ENCODE data around the gene EGFL8. TPM values are rescaled to one million over a fixed set of nuclear protein-coding genes. Genes with fewer than 3 reads are reported as not detected.

Gene EGFL8
- total RNA-seq, result 1.4 and 1.5 TPM in 2 replicates

DNA sequence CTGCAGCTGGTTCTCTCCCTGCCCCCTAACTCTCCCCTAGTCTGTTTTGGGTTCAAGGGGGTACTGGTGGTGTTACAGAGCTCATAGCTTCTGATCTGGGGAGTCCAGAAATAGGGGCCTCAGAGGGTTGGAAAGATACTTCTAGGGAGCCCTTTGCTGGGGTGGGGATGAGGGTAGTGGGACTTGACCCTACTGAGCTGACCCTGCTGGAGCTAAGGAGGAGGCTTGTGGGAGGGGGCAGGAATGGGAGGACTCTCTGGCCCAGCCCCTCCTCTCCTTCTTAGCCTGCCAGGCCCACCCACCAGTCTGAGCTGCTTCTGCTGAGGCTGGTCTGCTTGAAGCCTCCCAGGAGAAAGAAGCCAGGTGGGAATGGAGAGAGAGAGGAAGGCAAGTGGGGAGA, at the start of gene EGFL8:
Gene EGFL8, plus strand, starts transcription at position 301 of the 400 bp plus-strand sequence. CDS start 1,571 bp downstream, outside the sequence.

DNA sequence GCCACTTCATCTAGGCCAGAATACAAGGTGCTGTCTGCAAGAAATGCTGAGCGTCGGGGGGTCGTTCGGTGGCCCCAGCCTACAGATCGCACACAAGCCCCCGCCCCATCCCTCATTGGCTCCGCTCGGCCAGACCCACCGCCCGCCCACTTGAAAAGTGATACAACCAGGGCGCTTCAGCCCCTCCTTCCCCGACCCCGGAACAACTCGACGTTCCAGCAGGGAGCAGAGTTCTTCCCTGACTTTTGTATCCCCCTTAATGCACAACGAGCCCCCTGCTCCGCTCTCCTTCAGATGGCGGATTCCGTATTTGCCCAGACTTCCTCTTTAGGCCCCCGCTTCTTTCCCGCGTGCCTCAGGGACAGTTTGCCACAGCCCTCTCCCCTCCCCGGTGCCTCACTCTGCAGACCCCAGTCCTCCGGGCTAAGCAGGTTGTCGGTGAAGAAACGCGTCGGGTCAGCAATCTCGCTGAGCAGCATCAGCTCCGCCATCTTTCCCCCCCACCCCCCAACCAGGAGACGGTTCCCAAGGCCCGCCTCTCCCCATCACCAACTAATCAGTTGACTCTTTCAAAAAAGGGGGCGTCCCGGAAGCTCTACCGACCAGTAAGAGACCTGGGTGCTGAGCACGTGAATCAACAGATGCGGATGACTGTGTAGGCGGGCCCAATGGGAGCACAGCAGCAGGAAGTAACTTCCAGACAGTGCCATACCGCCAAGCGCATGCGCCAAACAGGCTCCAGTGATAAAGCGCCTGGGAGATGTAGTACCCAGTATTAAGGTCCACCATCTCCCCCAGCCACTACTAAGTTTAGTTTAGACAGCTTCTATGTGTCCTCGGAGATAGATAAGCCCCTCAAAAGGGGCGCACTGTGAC, 36.4 kb upstream of the EGFL8 start, which contains the start of gene ATF6B:
Gene ATF6B, minus strand, starts transcription at position 530 of the 876 bp plus-strand sequence. Its CDS starts 39 bp downstream, at position 491.

DNA sequence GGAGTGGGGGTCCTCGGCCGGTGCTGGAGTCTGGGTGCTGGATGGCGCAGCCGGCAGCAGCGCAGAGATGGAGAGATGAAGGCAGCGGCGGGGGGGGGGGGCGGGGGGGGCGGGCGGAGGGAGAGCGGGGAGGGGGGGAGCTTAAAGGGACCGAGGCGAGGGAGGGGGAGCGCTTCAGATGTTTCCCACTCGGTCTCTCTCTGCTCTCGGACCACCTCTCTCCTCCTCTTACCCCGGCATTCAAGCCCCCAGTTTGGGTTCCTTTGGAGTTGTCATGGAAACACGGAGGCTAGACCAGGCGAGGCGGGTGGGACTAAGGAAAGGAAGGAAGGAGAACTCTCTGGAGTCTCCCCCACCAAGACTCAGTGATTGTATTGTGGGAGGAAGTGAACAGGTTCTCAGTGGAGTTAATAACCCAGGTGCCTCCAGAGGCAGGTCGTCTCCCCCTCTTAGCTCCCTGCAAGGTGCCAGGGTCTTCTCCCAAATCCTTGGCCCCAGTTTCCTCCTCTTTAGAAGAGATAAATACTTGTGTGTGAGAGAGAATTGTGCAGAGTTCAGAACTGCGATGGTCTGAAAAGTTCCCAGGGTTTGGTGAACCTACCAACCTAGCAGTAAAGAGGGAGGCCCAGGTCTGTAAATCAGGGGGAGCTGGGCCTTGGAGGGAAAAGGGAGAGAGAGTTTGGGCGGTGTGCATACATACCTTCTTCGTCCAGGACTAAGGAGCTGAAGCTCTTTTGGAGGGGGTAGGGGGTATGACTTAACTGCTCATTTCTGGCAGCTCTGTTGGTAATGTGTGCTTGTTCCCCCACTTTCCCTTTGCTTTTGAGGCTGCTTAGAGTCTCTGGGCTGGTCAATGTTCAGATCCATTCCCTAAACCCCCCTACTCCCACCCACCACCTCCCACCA, 12.3 kb upstream of the EGFL8 start, which contains the start of gene PRRT1:
Gene PRRT1, minus strand, starts transcription at position 77 of the 906 bp plus-strand sequence. CDS start 112 bp downstream, outside the sequence.

DNA sequence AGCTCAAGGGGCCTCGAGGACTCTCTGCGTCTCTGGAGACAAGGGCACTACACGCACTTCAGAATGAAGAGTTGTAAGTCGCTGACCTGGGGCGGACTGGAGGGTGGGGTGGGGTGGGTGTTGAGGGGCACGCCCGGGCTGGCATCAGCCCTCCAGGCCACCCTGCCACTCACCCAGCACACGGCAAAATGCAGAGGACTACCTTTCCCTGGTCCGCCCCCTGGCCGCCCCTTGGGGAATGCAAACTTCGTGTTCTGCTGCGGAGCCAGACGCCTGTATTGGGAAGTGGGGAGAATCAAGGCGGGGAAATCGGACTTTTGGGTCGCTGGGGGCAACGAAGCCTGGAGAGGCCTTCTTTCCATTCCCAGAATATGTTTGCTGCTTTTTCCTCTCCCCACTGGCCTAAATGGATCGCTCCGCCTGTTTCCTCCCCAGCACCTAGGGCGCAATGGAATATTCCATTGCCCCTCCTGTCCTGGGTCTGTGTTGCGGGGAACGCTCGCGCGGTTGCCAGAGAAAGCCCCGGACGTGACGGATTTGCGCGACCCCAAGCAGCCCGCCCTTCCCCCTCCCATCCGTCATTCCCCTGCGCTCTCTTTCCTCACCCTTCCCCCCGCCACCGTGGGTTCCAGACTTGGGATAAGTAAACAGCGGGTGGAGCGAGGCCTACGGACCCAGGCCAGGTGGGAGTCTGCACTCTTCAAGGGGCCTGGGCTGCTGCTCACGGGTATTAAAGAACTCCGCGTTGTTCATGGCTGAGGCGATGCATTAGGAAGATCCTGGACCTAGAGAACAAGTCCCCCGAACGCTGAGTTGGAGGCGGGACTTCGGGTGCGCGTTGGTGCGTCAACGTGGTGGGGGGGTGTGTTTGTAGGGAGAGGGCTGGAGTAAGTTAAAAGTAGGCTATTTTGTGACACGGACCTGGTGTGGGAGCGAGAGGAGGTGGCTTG, 10.6 kb upstream of the EGFL8 start, which contains the start of gene PPT2:
Gene PPT2, plus strand, starts transcription at position 578 of the 950 bp plus-strand sequence. CDS start 454 bp downstream, outside the sequence.

DNA sequence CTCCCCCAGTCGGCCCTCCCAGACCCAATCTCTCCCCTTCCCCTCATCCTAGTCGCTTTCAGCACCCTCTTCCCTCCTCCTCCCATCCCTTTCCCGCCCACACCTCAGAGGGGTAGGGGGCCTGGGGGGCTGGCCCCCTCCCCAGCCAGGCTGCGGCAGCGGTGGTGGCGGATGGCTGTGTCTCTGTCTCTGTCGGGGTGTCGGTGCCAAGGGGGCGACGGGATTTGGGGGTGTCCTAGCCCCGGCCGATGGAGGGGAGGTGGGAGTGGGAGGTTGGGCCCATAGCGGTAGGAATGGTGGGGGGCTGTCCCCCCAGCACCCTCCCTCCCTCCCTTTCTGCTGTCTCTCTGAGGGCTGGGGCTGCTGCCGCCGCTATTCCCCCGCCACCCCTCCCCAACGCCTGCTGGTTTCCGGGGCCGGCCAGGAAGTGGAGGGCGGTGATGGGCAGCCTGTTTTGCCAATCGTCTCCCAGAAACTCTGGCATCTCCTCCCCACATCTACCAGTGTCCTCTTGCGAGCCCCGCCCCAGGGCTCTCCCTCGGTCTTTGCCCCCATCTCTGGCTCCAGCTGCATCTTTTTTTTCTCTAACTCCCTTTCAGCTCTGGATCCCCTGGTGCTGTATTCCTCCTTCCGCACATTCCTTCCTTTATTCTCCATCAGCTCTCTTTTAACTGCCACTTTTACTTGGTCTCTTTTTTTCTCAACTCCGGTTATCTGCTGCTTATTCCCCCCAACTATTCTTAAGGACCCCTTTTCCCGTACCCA, 11.5 kb downstream of the EGFL8 start, which contains the start of gene AGPAT1:
Gene AGPAT1, minus strand, starts transcription at position 374 of the 765 bp plus-strand sequence. CDS start 4,588 bp downstream, outside the sequence.

DNA sequence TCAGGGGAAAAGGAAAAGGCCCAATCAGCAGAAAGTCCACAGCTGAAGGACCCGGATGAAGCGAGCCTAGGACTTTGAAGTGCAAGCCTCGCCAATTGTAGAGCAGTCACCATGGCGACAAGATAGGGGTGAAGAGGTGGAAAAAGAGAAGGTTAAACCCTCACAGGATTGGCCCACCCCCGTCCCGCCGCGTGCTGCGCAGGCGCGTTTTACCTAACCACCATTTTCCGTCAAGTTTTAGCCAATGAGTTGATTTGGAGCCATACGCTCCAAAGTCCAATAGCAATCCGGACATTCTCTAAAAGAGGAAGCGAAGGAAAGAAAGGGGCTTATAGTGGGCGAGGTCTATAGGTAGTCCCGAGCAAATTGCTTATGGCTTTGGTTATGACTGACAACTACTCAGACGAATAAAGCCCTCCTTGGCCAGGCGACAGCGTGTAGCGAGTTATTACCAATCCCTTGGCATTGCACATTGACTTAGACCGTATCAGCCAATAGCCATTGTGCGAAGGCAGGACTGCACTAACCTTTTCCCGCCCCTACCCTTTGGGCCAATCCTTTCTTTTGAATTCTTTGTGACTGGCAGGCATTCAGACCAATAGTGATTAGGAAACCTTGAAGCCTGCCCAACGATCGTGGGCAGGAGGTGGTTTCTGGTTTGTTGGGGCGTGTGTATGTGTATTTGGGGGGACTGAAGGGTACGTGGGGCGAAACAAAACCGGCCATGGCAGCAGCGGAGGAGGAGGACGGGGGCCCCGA, 13.6 kb downstream of the EGFL8 start, which contains the start of gene RNF5:
Gene RNF5, plus strand, starts transcription at position 618 of the 759 bp plus-strand sequence. Its CDS starts 107 bp downstream, at position 725.

DNA sequence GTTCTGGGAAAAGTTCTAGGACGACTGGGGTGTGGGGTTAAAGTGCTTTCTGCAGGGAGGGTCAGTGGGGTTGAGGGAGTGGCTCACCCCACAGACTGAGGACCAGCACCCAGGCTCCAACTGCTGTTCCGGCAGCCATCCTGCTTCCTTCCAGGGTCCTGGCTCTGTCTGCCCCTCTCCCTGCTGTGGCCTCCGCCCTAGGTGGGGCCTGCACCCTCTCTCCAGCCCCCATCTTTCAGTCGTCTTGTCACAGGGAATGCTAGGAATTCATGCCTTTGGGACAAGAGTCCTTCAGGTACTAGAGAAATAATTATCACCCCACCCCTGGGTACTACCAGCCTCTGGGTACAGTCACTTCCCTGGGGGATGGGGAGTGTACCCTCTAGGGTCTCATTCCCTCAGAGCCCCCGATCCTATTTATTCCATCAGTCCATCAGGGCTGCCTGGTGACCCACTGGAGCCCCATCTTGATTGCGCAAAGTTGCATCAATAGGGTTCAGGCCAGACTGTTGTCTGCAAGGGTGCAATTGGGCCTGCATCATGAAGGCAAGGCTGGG, 19.8 kb downstream of the EGFL8 start, which contains the start of gene AGER:
Gene AGER, minus strand, starts transcription at position 170 of the 557 bp plus-strand sequence. Its CDS starts 31 bp downstream, at position 139.

DNA sequence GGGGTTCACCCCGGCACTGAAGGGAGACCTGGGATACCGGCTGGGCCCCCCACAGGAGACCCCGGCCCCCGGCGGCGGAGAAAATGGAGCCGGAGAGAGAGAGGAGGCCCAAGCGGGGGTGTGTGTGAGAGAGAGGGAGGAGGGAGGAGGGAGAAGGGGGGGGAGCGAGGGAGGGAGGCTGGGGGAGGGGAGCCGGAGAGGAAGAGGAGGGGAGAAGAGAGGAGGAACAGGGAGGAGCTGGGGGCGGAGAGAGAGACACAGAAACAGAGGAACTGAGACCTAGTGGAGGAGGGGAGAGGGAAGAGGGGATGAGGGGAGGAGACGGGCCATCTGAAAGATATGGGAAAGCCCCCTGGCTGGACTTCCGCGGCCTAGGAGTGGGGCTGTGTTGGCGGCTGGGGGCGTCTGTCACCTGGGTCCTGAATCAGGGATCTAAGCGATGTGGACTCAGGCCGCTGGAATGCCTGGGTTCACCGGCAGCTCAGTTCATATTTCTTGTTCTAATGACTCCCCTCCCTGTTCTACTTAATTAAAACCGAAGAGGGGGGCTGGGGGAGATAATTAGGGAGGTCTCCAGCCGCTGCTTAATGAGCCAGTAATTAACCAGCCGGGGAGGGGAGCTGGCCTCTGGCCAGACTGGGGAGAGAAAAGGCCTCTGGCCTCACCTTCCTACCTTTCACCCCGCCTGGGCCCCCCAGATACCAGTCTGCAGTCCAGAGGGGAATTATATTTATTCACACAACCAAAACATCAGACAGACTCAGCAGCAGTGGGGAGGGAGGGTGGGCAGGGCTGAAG, 25.9 kb downstream of the EGFL8 start, which contains the start of gene PBX2:
Gene PBX2, minus strand, starts transcription at position 149 of the 798 bp plus-strand sequence. CDS start 287 bp downstream, outside the sequence.

DNA sequence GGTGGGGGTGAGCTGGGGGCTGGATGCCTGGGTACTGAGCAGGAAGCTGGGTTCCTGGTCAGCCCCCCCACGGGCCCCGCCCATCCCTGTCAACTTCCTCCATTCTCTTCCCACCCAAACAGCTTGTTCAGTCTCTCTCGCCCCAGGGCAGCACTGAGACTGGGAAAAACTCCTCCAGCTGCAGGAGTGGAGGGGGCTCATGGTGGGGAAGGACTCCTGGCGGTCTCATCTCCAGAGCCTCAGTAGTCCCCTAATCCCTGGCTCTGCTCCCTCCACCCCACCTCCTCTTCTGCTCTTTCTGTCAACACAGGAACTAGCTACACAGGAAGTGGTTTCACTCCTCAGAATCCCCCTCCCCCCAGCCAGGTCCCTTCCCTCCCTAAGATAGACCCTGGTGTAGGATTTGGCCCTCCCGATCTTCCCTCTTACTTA, 28.2 kb downstream of the EGFL8 start, which contains the start of gene GPSM3:
Gene GPSM3, minus strand, starts transcription at position 36 of the 432 bp plus-strand sequence. CDS start 130 bp downstream, outside the sequence.

Other genes starting within 250 kb of the EGFL8 start
- 1.7 and 4.7 TPM in 2 replicates for gene C2, start 236.9 kb upstream of the EGFL8 start, total RNA-seq
- gene CFB, start 218.5 kb upstream of the EGFL8 start, total RNA-seq, result 49.7 and 81.0 TPM in 2 replicates
- 78.7 and 86.4 TPM in 2 replicates for gene NELFE, start 205.6 kb upstream of the EGFL8 start, total RNA-seq
- 66.7 and 73.4 TPM in 2 replicates for gene SKIC2, start 205.4 kb upstream of the EGFL8 start, total RNA-seq
- 10.8 and 15.1 TPM in 2 replicates for gene DXO, start 192.5 kb upstream of the EGFL8 start, total RNA-seq
- gene C4A, start 182.5 kb upstream of the EGFL8 start, total RNA-seq, result 9.4 and 12.3 TPM in 2 replicates
- 8.4 and 12.6 TPM in 2 replicates for gene C4B, start 149.8 kb upstream of the EGFL8 start, total RNA-seq
- gene CYP21A2, start 126.2 kb upstream of the EGFL8 start, total RNA-seq, result 0.20 and 0.26 TPM in 2 replicates
- gene TNXB, start 55.3 kb upstream of the EGFL8 start, total RNA-seq, result 9.8 and 66.7 TPM in 2 replicates
- 23.8 and 27.5 TPM in 2 replicates for gene ATF6B, start 36.3 kb upstream of the EGFL8 start, total RNA-seq
- 3.0 and 3.5 TPM in 2 replicates for gene FKBPL, start 34.3 kb upstream of the EGFL8 start, total RNA-seq
- gene PRRT1, start 12.7 kb upstream of the EGFL8 start, total RNA-seq, result 0.36 and 0.39 TPM in 2 replicates
- 62.9 and 78.8 TPM in 2 replicates for gene PPT2, start 10.5 kb upstream of the EGFL8 start, total RNA-seq
- 37.7 and 39.3 TPM in 2 replicates for gene AGPAT1, start 11.5 kb downstream of the EGFL8 start, total RNA-seq
- 20.5 and 26.7 TPM in 2 replicates for gene RNF5, start 13.8 kb downstream of the EGFL8 start, total RNA-seq
- 0.30 and 0.33 TPM in 2 replicates for gene AGER, start 19.7 kb downstream of the EGFL8 start, total RNA-seq
- gene PBX2, start 25.6 kb downstream of the EGFL8 start, total RNA-seq, result 38.8 and 45.9 TPM in 2 replicates
- gene GPSM3, start 28.0 kb downstream of the EGFL8 start, total RNA-seq, result 1.5 and 1.7 TPM in 2 replicates
- 0.65 and 0.96 TPM in 2 replicates for gene NOTCH4, start 59.5 kb downstream of the EGFL8 start, total RNA-seq
- not detected in 2 replicates for gene TSBP1, start 207.3 kb downstream of the EGFL8 start, total RNA-seq
- gene BTNL2, start 242.6 kb downstream of the EGFL8 start, total RNA-seq, result not detected in 2 replicates

Data from smooth muscle cell of the pulmonary artery (primary cell).